Activated CD8-positive, alpha-beta memory T cell treated with anti-CD3 and anti-CD28 coated beads for 4 hours (primary cell): ENCODE measurements around the gene TOGARAM2.
"Not testable (repeated sequence)": the region's sequence is repeated elsewhere in the genome, so short reads cannot be mapped to it uniquely, and the experiment has no call there.

Experiments used
- DNase-seq, 2 donors: peaks; one replicate each; pipeline ENCODE4 v3.0.0-alpha.2; 2020; ENCODE audit warnings: low read depth in 2 of 2

Gene TOGARAM2

DNA sequence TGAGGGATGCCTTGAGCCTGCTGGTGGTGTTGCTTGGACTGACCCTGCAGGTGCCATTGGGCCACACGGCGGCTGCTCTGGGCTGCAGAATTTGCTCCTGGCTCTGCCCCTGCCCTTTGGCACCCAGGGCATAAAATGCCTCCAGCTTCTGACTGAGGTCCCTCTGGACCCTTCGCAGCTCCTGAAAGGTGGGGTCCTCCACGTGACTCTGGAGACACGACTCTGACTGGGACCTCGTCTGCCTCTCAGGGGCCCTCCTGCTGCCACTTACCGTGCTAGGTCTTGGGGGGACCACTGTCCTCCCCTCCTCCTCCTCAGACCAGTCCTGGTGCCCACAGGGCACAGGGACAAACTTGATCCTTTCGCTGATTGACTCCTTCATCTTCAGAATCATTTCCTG is 91.2 kb downstream of the TOGARAM2 start:
- DNase-seq: no peak

DNA sequence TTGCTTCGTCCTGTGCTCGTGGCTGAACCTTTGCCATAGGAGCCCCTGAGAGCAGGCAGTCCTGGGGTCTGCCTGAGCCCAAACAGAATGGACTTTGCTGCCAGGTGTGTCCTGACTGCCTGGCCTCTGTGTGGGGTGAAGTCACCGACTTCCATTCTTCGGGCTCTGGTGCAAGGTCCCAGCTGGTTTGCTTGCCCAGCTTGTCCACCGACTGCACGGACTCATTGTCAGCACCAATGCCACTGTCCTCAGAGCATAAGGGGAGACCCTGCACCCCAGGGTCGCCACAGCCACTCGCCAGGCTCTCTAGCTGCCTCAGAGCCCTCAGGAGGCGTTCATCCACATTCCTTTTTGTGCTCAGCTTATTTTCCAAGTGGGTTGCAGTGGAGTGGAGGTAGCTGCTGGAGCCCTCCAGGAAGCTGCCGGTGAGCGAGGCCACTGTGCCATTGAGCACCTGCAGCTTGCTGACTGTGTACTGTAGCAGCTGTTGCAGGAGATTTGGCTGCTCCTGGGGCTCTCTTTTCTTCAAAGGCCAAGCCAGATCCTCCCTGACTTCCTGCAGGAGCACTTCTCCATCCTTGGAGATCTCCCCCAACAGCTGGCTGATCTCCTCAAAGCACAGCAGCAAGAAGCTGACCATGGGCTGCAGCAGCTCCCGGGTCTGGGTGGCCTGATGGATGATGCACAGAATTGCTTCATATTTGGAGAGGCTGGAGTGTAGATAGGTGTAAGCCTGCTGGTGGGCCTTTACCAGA is 92.0 kb downstream of the TOGARAM2 start:
- no peak for DNase-seq

DNA sequence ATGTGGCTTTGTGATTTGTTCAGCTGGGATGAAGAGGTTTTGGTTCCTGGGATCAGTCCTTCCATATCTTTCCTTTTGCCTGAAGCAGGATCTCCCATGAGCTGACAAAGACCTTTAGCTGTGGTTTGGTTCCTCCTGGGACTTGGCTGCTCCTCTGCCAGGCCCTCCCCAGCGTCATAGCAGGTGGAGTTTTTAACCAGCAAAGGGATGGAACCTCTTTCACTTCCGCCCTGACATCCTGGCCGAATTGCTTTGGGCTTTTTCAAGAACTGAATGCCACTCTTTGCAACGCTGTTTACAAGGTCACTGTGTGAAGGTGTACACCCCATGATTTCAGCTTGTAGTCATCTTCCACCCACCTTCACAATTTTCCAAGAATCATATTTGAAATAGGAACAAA is 92.8 kb downstream of the TOGARAM2 start:
- no peak for DNase-seq

DNA sequence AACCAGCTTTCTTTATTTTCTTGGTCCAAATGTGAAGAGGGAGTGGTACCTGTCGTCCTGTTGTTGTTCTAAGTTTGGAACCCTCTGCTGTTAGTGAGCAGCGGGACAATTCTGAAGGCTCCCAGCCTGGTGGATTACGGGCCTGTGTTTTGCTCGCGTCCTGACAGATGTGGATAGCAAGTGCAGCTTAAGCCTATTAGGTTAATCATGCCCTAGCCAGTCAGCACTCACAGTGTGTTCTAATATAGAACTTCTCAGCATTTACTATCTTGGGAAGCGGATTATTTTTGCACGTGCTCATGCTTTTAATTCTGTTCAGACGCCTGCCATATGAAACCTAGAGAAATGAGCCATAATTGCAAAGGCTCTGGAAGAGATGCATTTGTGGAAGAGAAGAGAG is 93.3 kb downstream of the TOGARAM2 start, which contains the start of gene PCARE:
Gene PCARE, minus strand, starts transcription at position 113 of the 400 bp plus-strand sequence. CDS start 262 bp downstream, outside the sequence.
- DNase-seq: no peak

DNA sequence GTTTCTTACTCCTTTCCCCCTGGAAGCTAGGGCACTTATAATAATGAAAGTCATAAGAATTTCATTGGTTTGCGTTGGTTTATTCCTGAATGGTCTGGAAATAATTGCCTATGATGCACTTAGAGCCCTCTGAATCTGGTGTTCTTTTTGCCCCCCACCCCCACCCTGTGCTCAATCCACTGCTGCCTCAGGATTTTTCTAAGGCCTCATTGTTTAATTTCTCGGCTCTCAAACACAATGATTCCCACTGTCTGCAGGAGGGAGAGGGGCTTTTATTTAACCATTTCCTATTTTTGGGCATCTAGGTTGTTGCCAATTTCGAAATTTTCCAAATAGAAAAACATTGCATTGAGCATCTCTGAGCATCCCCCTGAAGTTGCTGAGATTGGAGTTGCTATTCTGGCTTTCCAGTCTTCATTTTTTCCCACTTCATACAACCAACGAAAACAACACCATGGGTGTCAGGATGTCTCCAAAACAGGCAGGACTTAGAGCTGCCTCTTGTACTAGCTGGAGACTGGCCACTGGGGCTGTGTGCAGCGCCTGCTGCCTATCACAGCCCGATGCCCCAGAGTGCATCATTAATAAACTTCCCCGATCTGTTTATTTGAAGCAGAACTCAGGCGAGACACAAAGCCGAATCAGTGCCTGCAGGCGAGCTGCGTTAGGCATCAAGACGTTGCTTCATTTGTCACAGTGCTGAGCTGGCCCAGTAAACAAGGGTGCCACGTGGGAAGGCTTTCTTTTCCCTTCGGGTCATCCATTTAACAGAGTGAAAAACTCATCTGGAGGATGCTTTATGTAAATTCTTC is 95.0 kb downstream of the TOGARAM2 start:
- no peak for DNase-seq

DNA sequence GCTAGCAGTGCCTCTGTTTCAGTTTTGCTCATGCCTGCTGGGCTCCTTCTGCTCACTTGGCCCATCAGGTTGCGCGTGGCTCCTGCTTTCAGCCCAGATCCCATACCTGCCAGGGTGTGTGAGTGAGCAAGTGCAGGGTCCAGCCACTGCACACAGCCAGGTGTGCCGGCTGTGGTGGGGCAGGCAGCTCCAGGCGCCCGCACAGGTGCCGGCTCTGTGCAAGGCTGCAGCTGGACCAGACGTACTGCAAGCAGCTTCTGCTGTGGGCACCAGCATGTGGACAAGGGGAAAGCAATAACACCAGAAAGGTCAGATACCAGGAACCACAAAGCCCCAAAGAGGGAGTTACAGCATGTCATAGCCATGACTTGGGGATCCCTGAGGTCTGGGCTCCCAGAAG is 98.8 kb downstream of the TOGARAM2 start:
- no peak for DNase-seq

DNA sequence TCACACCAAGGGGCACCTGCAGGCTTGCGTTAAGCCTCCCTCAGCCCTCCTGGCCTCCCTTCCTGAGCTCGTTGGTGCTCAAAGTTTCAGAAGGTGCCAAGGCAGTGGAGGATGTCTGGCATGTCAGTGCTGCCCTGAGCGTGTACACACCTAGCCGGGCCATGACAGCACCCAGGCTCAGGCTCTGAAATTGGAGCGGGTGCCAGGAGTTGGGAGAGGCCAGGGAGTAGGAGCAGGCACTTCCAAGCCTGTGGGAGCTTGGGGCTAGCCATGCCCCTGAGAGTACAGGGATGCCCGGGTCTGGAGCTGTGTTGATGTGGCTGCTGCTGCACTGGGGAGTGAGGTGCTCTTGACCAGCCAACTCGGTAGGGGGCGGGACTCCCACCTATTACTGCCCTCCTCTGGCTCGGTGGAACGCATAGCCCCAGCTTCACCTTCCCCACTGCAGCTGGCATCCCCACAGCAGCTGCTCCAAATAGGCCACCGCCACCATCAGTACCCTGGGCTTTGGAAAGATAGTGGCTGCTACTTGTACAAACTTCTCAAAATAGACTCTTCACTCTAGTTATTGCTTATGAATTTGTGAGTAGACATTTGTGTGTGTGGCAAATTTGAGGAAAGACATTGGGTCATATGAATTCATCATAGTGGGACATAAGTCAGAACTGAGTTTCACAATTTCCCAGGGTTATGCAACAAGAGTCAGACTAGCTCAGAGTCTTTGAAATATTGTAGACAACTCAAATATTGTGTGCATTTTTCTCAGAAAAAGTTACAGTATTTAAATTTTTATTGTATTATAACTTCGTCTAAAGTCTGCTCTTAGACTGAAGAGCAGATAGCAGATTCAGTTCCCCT is 100.0 kb downstream of the TOGARAM2 start:
- DNase-seq: no peak

DNA sequence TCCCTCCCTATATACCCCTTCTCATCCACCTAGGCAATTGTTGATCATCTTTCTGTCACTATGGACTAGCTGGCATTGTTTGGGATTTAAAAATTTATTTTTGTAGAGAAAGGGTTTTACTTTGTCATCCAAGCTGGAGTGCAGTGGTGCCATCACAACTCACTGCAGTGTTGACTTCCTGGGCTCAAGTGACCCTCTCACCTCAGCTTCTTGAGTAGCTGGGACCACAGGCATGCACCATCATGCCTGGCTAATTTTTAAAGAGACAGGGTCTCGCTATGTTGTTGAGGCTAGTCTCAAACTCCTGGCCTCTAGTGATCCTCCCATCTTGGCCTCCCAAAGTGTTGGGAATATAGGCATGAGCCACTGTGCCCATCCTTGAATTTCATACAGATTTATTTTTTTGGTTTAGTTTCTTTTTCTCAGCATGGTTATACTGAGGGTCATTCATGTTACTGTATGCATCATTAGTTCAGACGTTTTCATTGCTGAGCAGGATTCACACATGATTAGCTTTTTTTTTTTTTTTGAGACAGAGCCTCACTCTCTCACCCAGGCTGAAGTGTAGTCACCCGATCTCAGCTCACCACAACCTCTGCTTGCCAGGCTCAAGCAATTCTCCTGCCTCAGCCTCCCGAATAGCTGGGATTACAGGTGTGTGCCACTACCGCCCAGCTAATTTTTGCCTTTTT is 101.9 kb downstream of the TOGARAM2 start:
- no peak for DNase-seq

DNA sequence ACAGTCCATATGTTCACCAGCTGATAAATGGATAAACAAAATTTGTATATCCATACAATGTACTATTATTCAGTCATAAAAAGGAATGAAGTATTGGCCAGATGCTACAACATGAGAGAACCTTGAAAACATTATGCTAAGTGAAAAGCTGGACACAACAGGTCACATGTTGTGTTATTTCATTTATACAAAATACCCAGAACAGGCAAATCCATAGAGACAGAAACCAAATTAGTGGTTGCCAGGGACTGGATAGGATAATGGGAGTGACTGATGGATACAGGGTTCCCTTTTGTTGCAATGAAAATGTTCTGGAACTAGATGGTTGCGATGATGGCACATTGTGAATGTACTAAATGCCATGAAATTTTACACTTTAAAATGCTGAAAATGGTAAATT is 103.5 kb downstream of the TOGARAM2 start:
- no peak for DNase-seq

DNA sequence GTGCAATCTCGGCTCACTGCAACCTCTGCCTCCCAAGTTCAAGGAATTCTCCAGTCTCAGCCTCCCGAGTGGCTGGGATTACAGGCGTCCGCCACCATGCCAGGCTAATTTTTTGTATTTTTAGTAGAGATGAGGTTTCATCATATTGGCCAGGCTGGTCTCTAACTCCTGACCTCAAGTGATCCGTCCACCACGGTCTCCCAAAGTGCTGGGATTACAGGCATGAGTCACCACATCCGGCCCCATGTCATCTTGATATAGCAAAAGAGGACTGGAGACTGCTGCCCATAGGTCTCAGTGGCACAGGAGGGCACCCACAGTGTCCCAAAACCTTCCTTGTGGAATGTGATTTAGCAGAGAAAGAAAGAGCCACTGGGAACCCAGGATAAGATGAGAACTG is 109.2 kb downstream of the TOGARAM2 start:
- not testable (repeated sequence) for DNase-seq

DNA sequence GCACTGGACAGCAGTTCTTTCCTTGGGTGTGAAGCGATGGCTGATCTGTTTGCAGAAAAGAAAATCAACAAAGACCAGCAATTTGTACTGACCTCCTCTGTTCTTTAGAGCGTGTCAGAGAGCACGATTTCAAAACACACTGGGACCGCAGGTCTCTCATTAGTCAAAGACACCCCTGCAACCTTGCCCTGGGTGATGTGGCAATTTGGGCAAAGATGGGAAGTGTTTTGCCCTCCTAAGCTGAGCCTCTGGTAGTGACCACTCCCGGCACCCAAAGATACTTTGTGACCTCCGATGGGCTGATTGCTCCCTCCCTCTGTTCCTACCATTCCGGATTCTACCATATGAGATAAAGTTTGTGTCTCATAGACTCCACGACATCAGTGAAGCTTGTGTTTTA is 115.9 kb downstream of the TOGARAM2 start:
- DNase-seq: no peak

DNA sequence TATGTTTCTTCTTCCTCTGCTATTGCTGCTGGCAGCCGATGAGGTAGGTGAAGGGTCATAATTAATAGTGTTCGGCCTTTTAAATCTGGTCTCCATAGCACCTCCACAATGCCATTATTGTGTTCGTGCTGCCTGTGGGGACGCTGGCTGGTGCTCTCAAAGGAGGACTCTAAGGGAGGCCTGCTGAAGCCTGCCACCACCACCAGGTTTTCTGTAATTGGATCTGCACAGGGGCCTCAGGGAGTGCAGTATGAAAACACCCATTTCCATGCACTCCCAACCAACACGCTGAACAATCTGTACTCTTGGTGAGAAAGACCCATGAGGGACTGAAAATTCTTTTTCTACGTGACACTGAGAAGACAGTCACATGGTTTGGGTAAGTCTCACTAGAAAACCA is 116.5 kb downstream of the TOGARAM2 start:
- DNase-seq: no peak

DNA sequence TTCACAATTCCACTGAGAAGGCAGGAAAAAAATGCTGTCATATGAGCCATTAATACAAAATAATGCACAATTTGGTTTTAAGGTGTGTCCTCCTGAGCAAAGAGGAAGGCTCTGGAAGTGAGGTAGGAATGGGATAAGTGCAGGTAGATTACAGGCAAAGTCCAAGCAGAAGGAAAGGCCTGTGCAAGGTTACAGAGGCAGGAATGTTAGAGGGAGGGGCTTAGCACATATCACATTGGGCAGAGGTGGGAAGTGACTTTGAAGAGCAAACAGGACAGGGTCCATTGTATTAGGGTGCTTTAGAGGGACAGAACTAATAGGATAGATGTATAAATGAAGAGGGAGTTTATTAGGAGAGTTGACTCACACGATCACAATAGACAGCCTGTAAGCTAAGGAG is 119.5 kb downstream of the TOGARAM2 start:
- no peak for DNase-seq
